NT2/D1 (cell line): ENCODE results near the gene GSTM5.

Experiments
- DNase-seq: peaks from one replicate; pipeline ENCODE4 v3.0.0-alpha.2; 2011; ENCODE audit warnings: low read depth, low spot score
- H3K27me3 ChIP-seq: 2 replicates; pipeline ENCODE4 v1.6.0; 2011; ENCODE audit warnings: mild to moderate bottlenecking; ENCODE audit not compliant: insufficient read length, insufficient read depth
- H3K36me3 ChIP-seq: 2 replicates; pipeline ENCODE4 v1.6.1; 2011; ENCODE audit warnings: mild to moderate bottlenecking, low read length, mixed read lengths; ENCODE audit not compliant: insufficient read depth, insufficient read length
- H3K4me1 ChIP-seq: 2 replicates; pipeline ENCODE4 v1.5.1; 2011; ENCODE audit not compliant: insufficient read depth, insufficient read length
- H3K4me3 ChIP-seq: 2 replicates; pipeline ENCODE4 v1.5.1; 2011; ENCODE audit warnings: low read depth; ENCODE audit not compliant: insufficient read length
- H3K9ac ChIP-seq: 2 replicates; pipeline ENCODE4 v1.6.0; 2011; ENCODE audit warnings: low read depth; ENCODE audit not compliant: insufficient read length
- H3K9me3 ChIP-seq: 2 replicates; pipeline ENCODE4 v1.5.1; 2011; ENCODE audit warnings: mild to moderate bottlenecking, low read length; ENCODE audit not compliant: insufficient read depth
- SUZ12 ChIP-seq: IDR thresholded peaks from 2 replicates; pipeline ENCODE4 v1.6.1; 2011; ENCODE audit not compliant: insufficient read length, insufficient read depth; ENCODE audit errors: extremely low read depth
- YY1 ChIP-seq: IDR thresholded peaks from 2 replicates; pipeline ENCODE4 v1.6.1; 2011; ENCODE audit not compliant: insufficient read length, insufficient read depth
- ZNF274 ChIP-seq: IDR thresholded peaks from 2 replicates; pipeline ENCODE4 v1.6.1; 2011; ENCODE audit warnings: mild to moderate bottlenecking, low read depth, low read length

The GSTM5 gene

GRCh38 chr1:109719337-109719837 lies 7.3 kb downstream of the GSTM5 start:
- no peak for DNase-seq
- Histone ChIP-seq H3K4me3 (no peak overlapping the region), H3K27me3 (no peaks in the 10 kb centered on the region), H3K36me3 (no peaks in the 10 kb centered on the region), H3K4me1 (no peaks in the 10 kb centered on the region), H3K9ac (no peak overlapping the region), H3K9me3 (no peaks in the 10 kb centered on the region)
- no peak for TF ChIP-seq YY1
- no peak for TF ChIP-seq ZNF274
- TF ChIP-seq SUZ12: no peak

GRCh38 chr1:109721042-109721441 lies 9.0 kb downstream of the GSTM5 start:
- TF ChIP-seq YY1 (no peak), SUZ12 (no peak), ZNF274 (no peak)
- Histone ChIP-seq H3K4me1 (no peaks in the 10 kb centered on the region), H3K36me3 (no peaks in the 10 kb centered on the region), H3K4me3 (no peak overlapping the region), H3K9ac (no peak overlapping the region), H3K27me3 (no peaks in the 10 kb centered on the region), H3K9me3 (peaks cover 9% of the 10 kb centered on the region; the same call in 1 of the 2 replicates)
- DNase-seq: no peak

- H3K4me1 ChIP-seq: no peaks in the 10 kb centered on the region
- no peak overlapping the region for H3K4me3 ChIP-seq
- H3K36me3 ChIP-seq: no peaks in the 10 kb centered on the region
- H3K27me3 ChIP-seq: no peaks in the 10 kb centered on the region
- H3K9ac ChIP-seq: no peak overlapping the region
- no peak for DNase-seq
- peaks cover 18% of the 10 kb centered on the region for H3K9me3 ChIP-seq
- no peak for TF ChIP-seq YY1
- TF ChIP-seq ZNF274: no peak
- TF ChIP-seq SUZ12: no peak
Observed at GRCh38 chr1:109721971-109722370, 9.9 kb downstream of the GSTM5 start.

GRCh38 chr1:109722908-109723691 lies 11.0 kb downstream of the GSTM5 start:
- Histone ChIP-seq H3K36me3 (no peaks in the 10 kb centered on the region), H3K4me3 (no peak overlapping the region), H3K9ac (no peak overlapping the region), H3K4me1 (no peaks in the 10 kb centered on the region), H3K9me3 (peaks cover 30% of the 10 kb centered on the region), H3K27me3 (no peaks in the 10 kb centered on the region)
- TF ChIP-seq SUZ12 (no peak), YY1 (no peak), ZNF274 (no peak)
- DNase-seq: no peak

GRCh38 chr1:109724933-109725332 lies 12.9 kb downstream of the GSTM5 start:
- Histone ChIP-seq H3K4me3 (no peak overlapping the region), H3K9ac (no peak overlapping the region), H3K27me3 (no peaks in the 10 kb centered on the region), H3K9me3 (peaks cover 38% of the 10 kb centered on the region), H3K36me3 (no peaks in the 10 kb centered on the region), H3K4me1 (no peaks in the 10 kb centered on the region)
- no peak for TF ChIP-seq ZNF274
- TF ChIP-seq YY1: no peak
- TF ChIP-seq SUZ12: no peak
- no peak for DNase-seq

- H3K9me3 ChIP-seq: peaks cover 38% of the 10 kb centered on the region
- DNase-seq: no peak
- H3K36me3 ChIP-seq: no peaks in the 10 kb centered on the region
- TF ChIP-seq SUZ12 (no peak), YY1 (no peak), ZNF274 (no peak)
- no peak overlapping the region for H3K9ac ChIP-seq
- no peaks in the 10 kb centered on the region for H3K27me3 ChIP-seq
- no peaks in the 10 kb centered on the region for H3K4me1 ChIP-seq
- H3K4me3 ChIP-seq: no peak overlapping the region
Observed at GRCh38 chr1:109725510-109725909, 13.5 kb downstream of the GSTM5 start.

- no peak for DNase-seq
- H3K36me3 ChIP-seq: no peaks in the 10 kb centered on the region
- peaks cover 38% of the 10 kb centered on the region for H3K9me3 ChIP-seq
Observed at GRCh38 chr1:109726007-109726406, 14.0 kb downstream of the GSTM5 start.

More at GRCh38 chr1:109726007-109726406, 14.0 kb downstream of the GSTM5 start:
- no peaks in the 10 kb centered on the region for H3K4me1 ChIP-seq
- H3K4me3 ChIP-seq: no peak overlapping the region
- no peaks in the 10 kb centered on the region for H3K27me3 ChIP-seq
- TF ChIP-seq YY1: no peak
- no peak for TF ChIP-seq SUZ12
- TF ChIP-seq ZNF274: no peak
- no peak overlapping the region for H3K9ac ChIP-seq
